Caco-2 (cell line): ENCODE results near the gene BRD2. TPM values are rescaled to one million over a fixed set of nuclear protein-coding genes. Genes with fewer than 3 reads are reported as not detected.

Experiments
- BruUV-seq: library from RNA; stranded (reverse); fragments of 400-500 nt; replicated peaks from 2 replicates; lab custom pipeline; 2021; lab: Mats Ljungman, UMichigan
- CTCF ChIA-PET: fragments of 300-600 bp; sonication (Branson Sonifier 250); formaldehyde crosslinking; loops from one replicate; lab custom pipeline; 2022; ENCODE audit warnings: antibody characterized with exemption; lab: Charles Lee
- POLR2A ChIA-PET: fragments of 300-600 bp; sonication (Branson Sonifier 250); formaldehyde crosslinking; loops from one replicate; lab custom pipeline; 2022; ENCODE audit warnings: antibody characterized with exemption; lab: Charles Lee
- DNase-seq, 2 experiments: peaks; one replicate each; pipeline versions ENCODE4 v3.0.0 to v3.0.0-alpha.2; 2020 to 2022
- H3K27me3 ChIP-seq: replicated peaks from 2 replicates; pipeline ENCODE4 v1.6.0; 2011; ENCODE audit warnings: low read length; ENCODE audit not compliant: control insufficient read depth, insufficient read depth
- H3K36me3 ChIP-seq: 2 replicates; pipeline ENCODE4 v1.5.1; 2011; ENCODE audit warnings: low read length; ENCODE audit not compliant: control insufficient read depth, insufficient read depth
- H3K4me1 ChIP-seq: fragments of 250-450 bp; sonication (Bioruptor Pico); 2 replicates; pipeline ENCODE4 v1.5.1; 2020; ENCODE audit warnings: mild to moderate bottlenecking
- H3K4me3 ChIP-seq: 2 replicates; pipeline ENCODE4 v1.5.1; 2011; ENCODE audit warnings: low read depth, mild to moderate bottlenecking, control low read depth, low read length
- H3K9me3 ChIP-seq: fragments of 250-450 bp; sonication (Bioruptor Pico); 2 replicates; pipeline ENCODE4 v1.5.1; 2020; ENCODE audit warnings: mild to moderate bottlenecking, moderate library complexity
- H3K27ac Mint-ChIP-seq: one replicate; pipeline ENCODE4 v1.8.0; 2022; ENCODE audit warnings: mixed read lengths; ENCODE audit not compliant: unreplicated experiment
- H3K27me3 Mint-ChIP-seq: one replicate; pipeline ENCODE4 v1.8.0; 2022; ENCODE audit warnings: mixed read lengths; ENCODE audit not compliant: insufficient read depth, unreplicated experiment
- H3K36me3 Mint-ChIP-seq: one replicate; pipeline ENCODE4 v1.8.0; 2022; ENCODE audit warnings: mild to moderate bottlenecking, mixed read lengths; ENCODE audit not compliant: insufficient read depth, unreplicated experiment
- H3K4me1 Mint-ChIP-seq: one replicate; pipeline ENCODE4 v1.8.0; 2022; ENCODE audit warnings: low read depth, mixed read lengths; ENCODE audit not compliant: unreplicated experiment
- H3K4me3 Mint-ChIP-seq: one replicate; pipeline ENCODE4 v1.8.0; 2022; ENCODE audit warnings: mild to moderate bottlenecking, moderate library complexity, mixed read lengths; ENCODE audit not compliant: unreplicated experiment
- H3K9me3 Mint-ChIP-seq: one replicate; pipeline ENCODE4 v1.8.0; 2022; ENCODE audit warnings: mixed read lengths; ENCODE audit not compliant: unreplicated experiment
- intact Hi-C: fragments of 100-400 bp; cut with micrococcal nuclease; formaldehyde crosslinking; loops from one replicate; pipeline ENCODE4 v1.10.0; 2022; ENCODE audit not compliant: unreplicated experiment
- total RNA-seq: library from RNA; stranded (reverse); gene quantifications from 2 replicates; pipeline ENCODE4 v1.2.3, GENCODE V29; 2022
- TF ChIP-seq, protein P1 (sequence below), 2 experiments: fragments of 200-600 bp in 1 of 2; IDR thresholded peaks; 1 replicate in 1 of 2; 2 replicates in 1 of 2; pipeline versions ENCODE4 v1.5.1 to v1.8.0; 2011 to 2022; ENCODE audit warnings: antibody characterized with exemption in 1 of 2, control low read depth in 1 of 2, inconsistent platforms in 1 of 2, low read depth in 1 of 2, low read length in 1 of 2, mild to moderate bottlenecking in 1 of 2, moderate library complexity in 1 of 2; ENCODE audit not compliant: insufficient read depth in 1 of 2, severe bottlenecking in 1 of 2, unreplicated experiment in 1 of 2

Gene BRD2
- total RNA-seq, 1 experiment from 2014 or later = 200 TPM

DNA sequence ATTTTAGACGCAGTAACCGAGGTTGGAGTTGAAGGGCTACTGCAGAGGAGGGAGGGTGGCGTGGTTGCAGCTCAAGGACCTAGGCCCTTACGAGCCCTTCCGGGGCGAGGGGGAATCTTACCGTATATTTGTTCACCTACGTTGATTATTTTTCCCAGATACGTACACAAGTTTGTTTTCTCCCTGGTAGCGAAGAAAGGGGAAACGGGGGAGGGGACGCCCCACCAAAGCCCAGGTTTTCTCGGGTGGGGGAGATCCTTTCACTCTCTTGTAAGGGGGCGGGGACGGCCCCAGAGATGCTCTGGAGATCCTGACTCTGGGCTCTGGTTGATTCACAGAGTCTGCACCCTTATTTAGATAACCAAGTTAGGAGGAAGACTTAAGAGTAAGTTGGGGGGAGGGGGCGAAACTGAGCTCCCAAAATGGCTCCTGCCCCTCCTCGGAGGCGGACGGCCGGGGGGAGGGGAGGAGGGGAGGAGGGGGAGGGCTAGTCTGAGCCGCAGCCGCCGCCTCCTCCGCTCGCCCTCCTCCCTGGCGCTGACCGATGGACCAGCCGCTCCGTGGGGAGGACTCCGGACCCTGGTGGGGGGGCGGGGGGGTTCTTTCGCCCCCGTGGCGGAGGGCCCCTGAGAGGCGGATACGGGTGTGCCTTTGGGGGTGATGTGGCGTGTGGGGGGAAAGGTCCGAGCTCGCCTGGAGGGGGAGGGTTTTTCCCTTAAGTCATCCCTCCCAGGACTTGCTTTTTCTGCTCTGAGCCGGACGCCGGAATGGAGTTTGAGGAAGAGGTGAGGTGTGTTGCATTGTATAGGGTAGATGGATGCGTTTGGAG lies 2.2 kb downstream of the BRD2 start:
- Mint-ChIP-seq H3K4me1 (peaks cover 24% of the 10 kb centered on the region), H3K27ac (peak overlapping the region; percentile 100), H3K9me3 (no peaks in the 10 kb centered on the region), H3K36me3 (peaks cover 84% of the 10 kb centered on the region), H3K4me3 (peak overlapping the region; percentile 85), H3K27me3 (no peaks in the 10 kb centered on the region)
- ChIA-PET POLR2A (interaction anchor here (0.5 to 3.4 kb wide), 17 partner anchors 11 to 1231 kb away, joined by 3 to 61 read pairs (median 4); partner anchors contain the start of genes ATF6B, HLA-DMA, RING1 and TAP2), CTCF (interaction anchor here (0.7 to 2.9 kb wide), 7 partner anchors 14 to 775 kb away, joined by 3 to 46 read pairs (median 6); partner anchors contain the start of gene TAP2)
- TF ChIP-seq, protein P1, sequence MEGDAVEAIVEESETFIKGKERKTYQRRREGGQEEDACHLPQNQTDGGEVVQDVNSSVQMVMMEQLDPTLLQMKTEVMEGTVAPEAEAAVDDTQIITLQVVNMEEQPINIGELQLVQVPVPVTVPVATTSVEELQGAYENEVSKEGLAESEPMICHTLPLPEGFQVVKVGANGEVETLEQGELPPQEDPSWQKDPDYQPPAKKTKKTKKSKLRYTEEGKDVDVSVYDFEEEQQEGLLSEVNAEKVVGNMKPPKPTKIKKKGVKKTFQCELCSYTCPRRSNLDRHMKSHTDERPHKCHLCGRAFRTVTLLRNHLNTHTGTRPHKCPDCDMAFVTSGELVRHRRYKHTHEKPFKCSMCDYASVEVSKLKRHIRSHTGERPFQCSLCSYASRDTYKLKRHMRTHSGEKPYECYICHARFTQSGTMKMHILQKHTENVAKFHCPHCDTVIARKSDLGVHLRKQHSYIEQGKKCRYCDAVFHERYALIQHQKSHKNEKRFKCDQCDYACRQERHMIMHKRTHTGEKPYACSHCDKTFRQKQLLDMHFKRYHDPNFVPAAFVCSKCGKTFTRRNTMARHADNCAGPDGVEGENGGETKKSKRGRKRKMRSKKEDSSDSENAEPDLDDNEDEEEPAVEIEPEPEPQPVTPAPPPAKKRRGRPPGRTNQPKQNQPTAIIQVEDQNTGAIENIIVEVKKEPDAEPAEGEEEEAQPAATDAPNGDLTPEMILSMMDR (IDR thresholded peaks at IDR 0.05; ENCODE audit: insufficient read depth in 1 of 2, low read depth in 1 of 2, low read length in 1 of 2, severe bottlenecking in 1 of 2, unreplicated experiment in 1 of 2) = no peak
- no peaks in the 10 kb centered on the region for H3K27me3 ChIP-seq
- BruUV-seq = no TSS peak
- DNase-seq = peak; percentile 88 to 93
- peaks cover 15% of the 10 kb centered on the region for H3K4me1 ChIP-seq
- intact Hi-C loops = loop anchor here (2.0 kb wide), 1 partner anchor 230 kb away; the partner anchor contains the start of genes RXRB and SLC39A7
- peak overlapping the region; percentile 89 for H3K4me3 ChIP-seq
- H3K36me3 ChIP-seq = peaks cover 10% of the 10 kb centered on the region
- no peaks in the 10 kb centered on the region for H3K9me3 ChIP-seq

DNA sequence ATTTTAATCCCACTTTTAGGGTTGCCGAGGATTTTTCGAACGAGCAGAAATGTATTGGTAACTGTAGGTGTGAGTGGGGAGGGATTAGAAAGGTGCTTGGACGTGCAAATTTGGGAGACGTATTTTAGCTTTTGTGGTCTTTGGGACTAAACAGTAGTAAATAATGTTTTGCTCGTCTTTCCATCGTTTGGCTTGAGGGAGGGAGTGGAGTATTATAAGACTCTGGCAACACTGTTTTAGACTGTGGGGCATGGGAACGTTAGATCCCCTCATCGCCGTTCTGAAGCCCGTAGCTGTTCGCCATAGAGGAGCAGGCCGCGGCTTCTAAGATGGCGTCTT lies 2.8 kb downstream of the BRD2 start:
- DNase-seq = no peak
- peaks cover 25% of the 10 kb centered on the region for H3K4me1 Mint-ChIP-seq
- H3K9me3 ChIP-seq = no peaks in the 10 kb centered on the region
- H3K27me3 Mint-ChIP-seq = no peaks in the 10 kb centered on the region
- intact Hi-C loops = loop anchor here (2.0 kb wide), 1 partner anchor 230 kb away; the partner anchor contains the start of genes RXRB and SLC39A7
- ChIA-PET POLR2A (interaction anchor here (0.5 to 3.4 kb wide), 39 partner anchors 8 to 1232 kb away, joined by 3 to 61 read pairs (median 5); partner anchors contain the start of genes ATF6B, FKBPL, HLA-DMA and HLA-DOB), CTCF (interaction anchor here (0.6 to 2.9 kb wide), 12 partner anchors 9 to 794 kb away, joined by 3 to 46 read pairs (median 6); partner anchors contain the start of genes HLA-DMA, PSMB9, TAP1 and TAP2)
- H3K27ac Mint-ChIP-seq = peak overlapping the region; percentile 100
- H3K27me3 ChIP-seq = no peaks in the 10 kb centered on the region
- peaks cover 21% of the 10 kb centered on the region for H3K4me1 ChIP-seq
- H3K36me3 ChIP-seq = peaks cover 12% of the 10 kb centered on the region
- peaks cover 88% of the 10 kb centered on the region for H3K36me3 Mint-ChIP-seq
- H3K9me3 Mint-ChIP-seq = no peaks in the 10 kb centered on the region
- no TSS peak for BruUV-seq
- H3K4me3 ChIP-seq = peak overlapping the region; percentile 89
- H3K4me3 Mint-ChIP-seq = peak overlapping the region; percentile 85
- TF ChIP-seq, protein P1 (IDR thresholded peaks at IDR 0.05; ENCODE audit: insufficient read depth in 1 of 2, low read depth in 1 of 2, low read length in 1 of 2, severe bottlenecking in 1 of 2, unreplicated experiment in 1 of 2) = no peak
